Spleen (tissue), 7 donors: Measurements from ENCODE around the gene TBC1D9B.

Source experiments
- POLR2A ChIP-seq, 3 donors: fragments of 450-650 bp; IDR thresholded peaks; one replicate each; pipeline ENCODE4 v1.5.1; 2017; ENCODE audit warnings: antibody characterized with exemption in 3 of 3, mild to moderate bottlenecking in 1 of 3
- POLR2AphosphoS5 ChIP-seq, 3 donors: sonication (generic); formaldehyde crosslinking; IDR thresholded peaks; one replicate each; pipeline ENCODE4 v1.5.1; 2017; ENCODE audit warnings: antibody characterized with exemption in 3 of 3
- TF ChIP-seq, protein P1 (sequence below), 11 experiments: fragments of 200-600 bp in 7 of 11; fragments of 450-650 bp in 4 of 11; sonication (generic) in 4 of 11; IDR thresholded peaks in 8 of 11; conservative IDR thresholded peaks in 3 of 11; 1 replicate in 7 of 11; 2 replicates in 4 of 11; pipeline versions ENCODE4 v1.4.0 to v1.8.0; 2016 to 2021; ENCODE audit warnings: antibody characterized with exemption in 11 of 11, inconsistent platforms in 4 of 11, mild to moderate bottlenecking in 1 of 11
- donor health status: DM: no; HTN: no; CAD: no; lungs with moderate emphysema.
- donor health status: DM: no; HTN: no; CAD: no.
- donor health status: DM: no; HTN: no; CAD: no.

DNA sequence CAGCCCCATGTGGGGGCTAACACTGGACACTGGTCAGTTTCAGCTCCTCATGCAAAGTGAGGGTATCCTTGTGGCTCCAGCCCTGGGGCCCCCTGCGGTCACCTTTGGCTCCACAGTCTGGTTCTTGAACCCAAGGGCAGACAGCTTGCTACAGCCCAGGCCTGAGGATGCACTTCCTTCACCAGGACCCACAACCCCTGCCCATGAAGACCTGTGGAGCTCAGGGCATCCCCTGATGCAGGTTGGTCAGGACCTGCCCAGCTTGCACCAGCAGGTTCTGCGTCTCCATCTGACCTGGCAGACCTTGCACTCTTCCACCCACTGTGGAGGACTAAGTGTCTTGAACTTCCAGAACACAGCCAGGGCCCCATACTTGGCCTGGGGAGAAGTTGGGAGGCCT, 45.4 kb downstream of the TBC1D9B start:
- TF ChIP-seq, protein P1, sequence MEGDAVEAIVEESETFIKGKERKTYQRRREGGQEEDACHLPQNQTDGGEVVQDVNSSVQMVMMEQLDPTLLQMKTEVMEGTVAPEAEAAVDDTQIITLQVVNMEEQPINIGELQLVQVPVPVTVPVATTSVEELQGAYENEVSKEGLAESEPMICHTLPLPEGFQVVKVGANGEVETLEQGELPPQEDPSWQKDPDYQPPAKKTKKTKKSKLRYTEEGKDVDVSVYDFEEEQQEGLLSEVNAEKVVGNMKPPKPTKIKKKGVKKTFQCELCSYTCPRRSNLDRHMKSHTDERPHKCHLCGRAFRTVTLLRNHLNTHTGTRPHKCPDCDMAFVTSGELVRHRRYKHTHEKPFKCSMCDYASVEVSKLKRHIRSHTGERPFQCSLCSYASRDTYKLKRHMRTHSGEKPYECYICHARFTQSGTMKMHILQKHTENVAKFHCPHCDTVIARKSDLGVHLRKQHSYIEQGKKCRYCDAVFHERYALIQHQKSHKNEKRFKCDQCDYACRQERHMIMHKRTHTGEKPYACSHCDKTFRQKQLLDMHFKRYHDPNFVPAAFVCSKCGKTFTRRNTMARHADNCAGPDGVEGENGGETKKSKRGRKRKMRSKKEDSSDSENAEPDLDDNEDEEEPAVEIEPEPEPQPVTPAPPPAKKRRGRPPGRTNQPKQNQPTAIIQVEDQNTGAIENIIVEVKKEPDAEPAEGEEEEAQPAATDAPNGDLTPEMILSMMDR (IDR thresholded peaks at IDR 0.05 in 8 of 11, conservative IDR thresholded peaks at IDR 0.05 in 3 of 11): no peak
- TF ChIP-seq POLR2A (IDR thresholded peaks at IDR 0.05) (no peak), POLR2AphosphoS5 (IDR thresholded peaks at IDR 0.05) (no peak)
